Muscle of leg (tissue), 11 donors: Measurements from ENCODE around the gene TJP2. TPM values are rescaled to one million over a fixed set of nuclear protein-coding genes. Genes with fewer than 3 reads are reported as not detected.
A peak's percentile ranks its signal among the peaks of the same experiment; 100 is the strongest.
"Not testable (repeated sequence)": the region's sequence is repeated elsewhere in the genome, so short reads cannot be mapped to it uniquely, and the experiment has no call there.

Experiments used
- DNase-seq: peaks from one replicate; pipeline ENCODE4 v3.0.0; 2013
- H3K27ac ChIP-seq: one replicate; pipeline ENCODE4 v1.5.1; 2013; ENCODE audit warnings: mild to moderate bottlenecking, low read length, control low read depth
- H3K27me3 ChIP-seq: one replicate; pipeline ENCODE4 v1.6.1; 2013; ENCODE audit warnings: low read length; ENCODE audit not compliant: control insufficient read depth, insufficient read depth
- H3K36me3 ChIP-seq: one replicate; pipeline ENCODE4 v1.6.1; 2013; ENCODE audit warnings: low read length; ENCODE audit not compliant: control insufficient read depth, insufficient read depth
- H3K4me1 ChIP-seq: one replicate; pipeline ENCODE4 v1.6.1; 2013; ENCODE audit warnings: low read length; ENCODE audit not compliant: control insufficient read depth, insufficient read depth
- H3K4me3 ChIP-seq: one replicate; pipeline ENCODE4 v1.5.1; 2013; ENCODE audit warnings: low read length, control low read depth
- H3K9me3 ChIP-seq: replicated peaks from 2 replicates; pipeline ENCODE4 v1.6.1; 2013; ENCODE audit warnings: low read depth, low read length; ENCODE audit not compliant: control insufficient read depth
- WGBS: methylation state at CpG from one replicate; pipeline ENCODE4 v1.1.5; 2013; ENCODE audit warnings: missing lambda C conversion rate; ENCODE audit not compliant: insufficient coverage; 5-methylcytosine and 5-hydroxymethylcytosine counted together
- polyA plus RNA-seq, 8 donors: library from polyadenylated mRNA; unstranded; fragments of 120-200 nt; gene quantifications; one replicate each; pipeline versions ENCODE4 v1.2.1 to v1.2.3, GENCODE V29; 2013; ENCODE audit warnings: inconsistent platforms in 1 of 8, low replicate concordance in 1 of 8; ENCODE audit not compliant: insufficient read length in 8 of 8, insufficient read depth in 1 of 8
- total RNA-seq: library from RNA; stranded (reverse); fragments of 120-200 nt; gene quantifications from one replicate; pipeline ENCODE4 v1.2.4, GENCODE V29; 2013

TJP2 gene
- total and polyA plus RNA-seq, 9 donors: 9.4 to 17.6 (median 12.8) TPM

DNA sequence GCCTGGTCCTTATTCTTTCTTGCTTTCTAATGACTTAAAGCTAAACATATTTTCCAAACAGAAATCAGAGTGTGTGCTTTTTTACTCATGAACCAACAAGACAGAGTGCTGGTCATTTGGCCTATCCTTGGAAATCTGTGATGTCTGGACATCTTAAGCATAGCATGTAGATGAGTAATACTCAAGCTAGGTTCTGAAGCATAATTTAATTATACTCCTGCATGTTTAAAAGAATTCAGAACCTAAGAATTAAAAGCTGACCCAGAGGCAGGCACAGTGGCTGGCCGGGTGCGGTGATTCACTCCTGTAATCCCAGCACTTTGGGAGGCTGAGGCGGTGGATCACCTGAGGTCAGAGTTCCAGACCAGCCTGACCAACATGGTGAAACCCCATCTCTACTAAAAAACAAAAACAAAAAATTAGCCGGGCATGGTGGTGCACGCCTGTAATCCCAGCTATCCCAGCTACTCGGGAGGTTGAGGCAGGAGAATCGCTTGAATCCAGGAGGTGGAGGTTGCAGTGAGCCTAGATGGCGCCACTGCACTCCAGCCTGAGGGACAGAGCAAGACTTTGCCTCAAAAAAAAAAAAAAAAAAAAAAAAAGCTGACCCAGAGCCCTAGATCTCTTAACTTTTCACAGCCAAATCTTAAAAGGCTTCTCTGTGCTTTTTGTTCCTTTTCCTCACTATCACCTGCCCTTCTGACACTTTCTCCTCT, 16.2 kb upstream of the TJP2 start:
- no peaks in the 10 kb centered on the region for H3K36me3 ChIP-seq
- H3K27me3 ChIP-seq: no peaks in the 10 kb centered on the region
- H3K27ac ChIP-seq: no peak overlapping the region
- H3K4me1 ChIP-seq: no peaks in the 10 kb centered on the region
- DNase-seq: no peak
- no peak overlapping the region for H3K4me3 ChIP-seq
- no CpG with 5 or more reads among the region's 8 CpGs for WGBS
- no peaks in the 10 kb centered on the region for H3K9me3 ChIP-seq

DNA sequence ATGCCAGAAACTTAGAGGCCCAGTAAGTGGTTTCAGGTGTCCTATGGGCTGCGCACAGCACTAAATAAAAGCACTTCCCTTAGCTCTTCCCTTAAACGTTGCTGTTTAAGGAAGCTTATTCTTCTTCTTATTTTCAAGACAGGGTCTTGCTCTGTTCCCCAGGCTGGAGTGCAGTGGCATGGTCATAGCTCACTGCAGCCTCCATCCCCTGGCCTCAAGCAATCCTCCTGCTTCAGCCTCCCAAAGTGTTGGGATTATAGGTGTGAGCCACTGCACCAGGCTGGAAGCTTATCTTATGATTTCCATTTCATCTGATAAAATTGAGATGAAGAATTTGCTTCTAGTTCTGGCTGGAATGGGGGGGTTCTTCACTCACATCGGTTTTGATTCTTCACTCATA, 15.6 kb upstream of the TJP2 start:
- H3K9me3 ChIP-seq: no peaks in the 10 kb centered on the region
- no peak overlapping the region for H3K27ac ChIP-seq
- H3K27me3 ChIP-seq: no peaks in the 10 kb centered on the region
- no peaks in the 10 kb centered on the region for H3K4me1 ChIP-seq
- no peak overlapping the region for H3K4me3 ChIP-seq
- 64% methylated on average over 2 of the region's 3 CpGs for WGBS
- no peaks in the 10 kb centered on the region for H3K36me3 ChIP-seq
- DNase-seq: no peak

DNA sequence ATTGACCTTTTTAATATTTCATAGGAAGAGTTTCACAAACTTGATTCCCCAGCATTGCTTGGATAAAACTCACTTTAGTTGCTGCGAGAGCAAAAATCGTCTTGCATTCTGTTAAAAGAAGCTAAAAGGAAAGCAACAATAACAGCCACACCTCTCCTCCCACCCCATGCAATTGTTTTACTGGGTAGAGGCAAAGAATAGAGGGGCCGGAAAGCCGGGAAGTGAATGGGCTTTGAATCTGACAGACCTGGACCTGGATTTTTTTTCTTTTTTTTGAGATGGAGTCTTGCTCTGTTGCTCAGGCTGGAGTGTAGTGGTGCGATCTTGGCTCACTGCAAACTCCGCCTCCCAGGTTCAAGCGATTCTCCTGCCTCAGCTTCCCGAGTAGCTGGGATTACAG, 9.5 kb upstream of the TJP2 start:
- 93% methylated on average over 3 of the region's 8 CpGs for WGBS
- not testable (repeated sequence) for H3K9me3 ChIP-seq

DNA sequence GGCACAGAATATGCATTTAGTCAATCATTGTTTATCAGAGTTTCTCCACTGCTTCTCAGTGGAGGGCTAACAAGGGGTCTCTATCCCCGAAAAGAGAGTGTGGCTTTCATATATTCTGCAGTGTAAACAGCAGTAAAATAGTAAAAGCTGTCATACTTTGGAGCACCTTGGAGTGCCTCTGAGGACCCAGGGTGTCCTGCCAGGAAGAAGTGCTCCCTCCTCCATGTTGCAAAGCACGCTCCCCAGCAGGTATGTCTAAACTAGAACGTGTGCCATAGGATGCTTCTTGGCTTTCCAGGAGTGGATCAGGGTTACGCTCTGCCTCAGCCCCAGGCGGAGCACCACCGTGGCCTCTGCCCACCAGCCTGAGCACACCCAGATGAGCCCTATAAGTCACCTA, 8.5 kb upstream of the TJP2 start:
- H3K27ac ChIP-seq: no peak overlapping the region
- no peak for DNase-seq
- WGBS: 87% methylated on average over 5 of the region's 6 CpGs

More for the DNA sequence above, 9.5 kb upstream of the TJP2 start:
- not testable (repeated sequence) for H3K27me3 ChIP-seq, H3K36me3 ChIP-seq, H3K27ac ChIP-seq, H3K4me3 ChIP-seq, DNase-seq, H3K4me1 ChIP-seq

DNA sequence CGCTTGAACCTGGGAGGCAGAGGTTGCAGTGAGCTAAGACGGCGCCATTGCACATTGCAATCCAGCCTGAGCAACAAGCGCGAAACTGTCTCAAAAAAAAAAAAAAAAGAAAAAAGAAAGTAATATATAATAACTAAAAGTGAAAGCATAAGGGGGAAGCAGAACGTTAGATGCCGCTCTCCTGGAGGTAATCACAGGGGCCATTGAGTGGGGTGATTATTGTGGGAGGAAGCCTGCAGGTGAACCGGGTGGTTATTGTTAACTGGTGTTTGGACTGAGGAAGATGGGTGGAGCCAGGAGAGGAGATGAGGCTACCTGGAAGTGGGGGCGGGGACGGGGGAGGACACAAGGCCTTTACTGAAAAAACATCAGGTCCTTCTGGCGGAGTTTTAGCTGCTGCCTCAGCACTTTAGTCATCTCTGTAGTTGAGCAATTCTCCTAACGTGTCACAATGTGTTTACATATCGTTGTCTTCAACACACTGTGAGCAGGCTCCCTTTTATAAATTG, 5.3 kb upstream of the TJP2 start:
- no peak for DNase-seq
- 65% methylated on average over 6 of the region's 13 CpGs for WGBS
- no peak overlapping the region for H3K27ac ChIP-seq
- no peaks in the 10 kb centered on the region for H3K36me3 ChIP-seq
- H3K9me3 ChIP-seq: no peaks in the 10 kb centered on the region
- peaks cover 2% of the 10 kb centered on the region for H3K4me1 ChIP-seq
- H3K4me3 ChIP-seq: no peak overlapping the region
- H3K27me3 ChIP-seq: peaks cover 2% of the 10 kb centered on the region

More for the DNA sequence above, 8.5 kb upstream of the TJP2 start:
- Histone ChIP-seq H3K27me3 (no peaks in the 10 kb centered on the region), H3K4me1 (no peaks in the 10 kb centered on the region), H3K4me3 (no peak overlapping the region), H3K36me3 (no peaks in the 10 kb centered on the region), H3K9me3 (no peaks in the 10 kb centered on the region)

DNA sequence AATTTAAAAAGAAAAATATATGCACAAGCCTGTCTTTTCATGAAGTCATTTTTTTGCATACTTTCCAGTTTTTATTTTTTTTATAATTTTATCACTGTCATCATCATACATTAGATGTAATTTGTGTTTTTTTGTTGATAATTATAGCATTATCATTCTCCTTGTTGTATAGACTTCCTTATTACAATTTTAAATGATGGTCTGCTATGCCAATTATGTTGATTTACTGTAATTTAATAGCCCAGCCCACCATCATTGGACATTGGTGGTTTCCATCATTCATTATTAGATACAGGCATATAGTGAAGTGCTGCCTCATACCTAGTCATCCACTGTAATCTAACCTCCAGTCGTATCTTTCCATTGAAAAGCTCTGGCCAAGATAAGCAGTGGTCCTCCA, 3.8 kb upstream of the TJP2 start:
- Histone ChIP-seq H3K4me3 (no peak overlapping the region), H3K27me3 (peaks cover 6% of the 10 kb centered on the region), H3K4me1 (peaks cover 7% of the 10 kb centered on the region), H3K9me3 (no peaks in the 10 kb centered on the region), H3K27ac (no peak overlapping the region), H3K36me3 (no peaks in the 10 kb centered on the region)
- no peak for DNase-seq
- 86% methylated on average over 1 of the region's 1 CpG for WGBS

DNA sequence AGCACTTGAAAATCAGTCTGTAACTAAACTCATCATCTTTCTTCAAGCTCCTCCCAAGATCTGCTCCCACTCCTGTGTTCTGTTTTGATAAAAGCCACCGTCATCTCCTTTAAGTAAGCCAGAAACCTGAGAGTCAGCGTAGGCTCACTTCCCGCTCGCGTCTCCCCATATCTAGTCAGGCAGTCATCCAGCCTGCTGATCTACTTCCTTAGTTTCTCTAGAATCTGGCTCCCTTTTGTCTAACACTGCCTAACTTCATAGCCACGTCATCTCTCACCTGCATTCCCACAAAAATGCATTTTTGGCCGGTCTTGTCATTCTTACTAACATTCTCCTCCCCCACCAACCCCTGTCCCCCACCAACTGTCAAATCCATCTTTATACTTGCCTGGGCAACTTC, 3.0 kb upstream of the TJP2 start:
- Histone ChIP-seq H3K9me3 (no peaks in the 10 kb centered on the region), H3K4me1 (peaks cover 9% of the 10 kb centered on the region), H3K4me3 (no peak overlapping the region), H3K27ac (no peak overlapping the region), H3K27me3 (peaks cover 12% of the 10 kb centered on the region), H3K36me3 (no peaks in the 10 kb centered on the region)
- DNase-seq: no peak
- WGBS: 69% methylated on average over 7 of the region's 7 CpGs

DNA sequence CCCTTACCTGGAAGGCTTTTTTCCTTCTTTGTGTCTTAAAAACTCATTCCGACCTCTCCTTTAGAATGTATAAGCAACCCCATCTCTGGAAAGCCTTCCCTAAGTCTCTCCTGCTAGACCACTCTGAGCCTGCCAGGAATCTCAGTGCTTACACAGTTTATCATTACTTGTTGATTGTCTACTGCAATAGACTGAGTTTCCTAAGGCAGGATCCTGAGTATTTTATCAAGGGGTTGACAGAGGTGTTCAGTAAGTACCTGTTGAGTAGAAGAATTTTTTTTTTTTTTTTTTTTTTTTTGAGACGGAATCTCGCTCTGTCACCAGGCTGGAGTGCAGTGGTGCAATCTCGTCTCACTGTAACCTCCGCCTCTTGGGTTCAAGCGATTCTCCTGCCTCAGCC, 2.6 kb upstream of the TJP2 start:
- Histone ChIP-seq H3K4me1 (peaks cover 9% of the 10 kb centered on the region), H3K4me3 (no peak overlapping the region), H3K36me3 (no peaks in the 10 kb centered on the region), H3K9me3 (no peaks in the 10 kb centered on the region), H3K27ac (no peak overlapping the region), H3K27me3 (peaks cover 12% of the 10 kb centered on the region)
- no peak for DNase-seq
- WGBS: 93% methylated on average over 5 of the region's 6 CpGs

DNA sequence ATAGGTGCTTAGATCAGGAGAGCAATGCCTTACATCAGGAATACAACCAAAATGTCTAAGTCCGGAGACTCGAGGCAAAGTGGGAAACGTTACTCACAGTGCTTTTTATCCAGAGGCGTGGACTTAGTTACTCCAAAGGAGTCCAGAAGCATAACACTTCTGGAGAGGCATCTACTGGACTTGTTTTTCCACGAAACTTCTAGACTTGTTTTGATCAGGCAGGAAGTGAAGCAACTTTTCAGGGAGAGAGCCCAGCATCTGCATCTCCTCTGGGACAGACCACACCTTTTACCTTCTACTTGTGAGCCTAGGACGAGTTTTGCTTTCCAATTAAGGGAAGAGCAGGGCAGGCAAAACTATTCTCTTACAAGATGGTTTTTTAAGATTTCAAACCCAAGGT, 1.2 kb upstream of the TJP2 start:
- Histone ChIP-seq H3K4me1 (peaks cover 9% of the 10 kb centered on the region), H3K36me3 (no peaks in the 10 kb centered on the region), H3K27me3 (peaks cover 12% of the 10 kb centered on the region), H3K4me3 (no peak overlapping the region), H3K27ac (no peak overlapping the region), H3K9me3 (no peaks in the 10 kb centered on the region)
- DNase-seq: no peak
- WGBS: 69% methylated on average over 5 of the region's 6 CpGs

DNA sequence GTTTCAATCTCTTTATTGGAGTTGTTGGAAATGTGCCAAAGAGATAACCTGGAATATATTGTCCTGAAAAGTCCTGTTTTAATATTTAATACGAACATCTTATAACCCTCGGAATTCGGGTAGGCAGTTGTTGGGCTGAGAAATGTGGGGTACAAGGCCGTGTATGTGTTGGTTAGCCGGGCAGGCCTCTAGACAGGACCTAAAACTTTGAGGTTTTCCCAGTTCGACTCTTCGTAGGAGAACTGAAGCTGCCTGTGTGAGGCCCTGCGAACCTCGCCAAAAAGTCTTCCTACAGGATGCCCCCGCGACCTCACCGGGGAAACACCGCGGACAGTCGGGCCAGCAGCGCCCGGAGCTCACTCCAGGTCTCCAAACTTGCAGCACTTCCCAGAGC, 583 bp upstream of the TJP2 start:
- Histone ChIP-seq H3K4me3 (peak overlapping the region; percentile 35), H3K9me3 (no peaks in the 10 kb centered on the region), H3K36me3 (no peaks in the 10 kb centered on the region), H3K4me1 (peaks cover 9% of the 10 kb centered on the region), H3K27me3 (peaks cover 12% of the 10 kb centered on the region), H3K27ac (no peak overlapping the region)
- no peak for DNase-seq
- 6% methylated on average over 16 of the region's 17 CpGs for WGBS
